SK-N-SH (cell line): ENCODE results near the gene SND1. TPM values are rescaled to one million over a fixed set of nuclear protein-coding genes. Genes with fewer than 3 reads are reported as not detected.

ENCODE experiments used
- CTCF ChIA-PET: fragments of 300-600, 350-600 bp; formaldehyde crosslinking; extraction: SDS; loops from one replicate; lab custom pipeline; 2021; lab: Yijun Ruan, JAX
- POLR2A ChIA-PET: fragments of 350-600 bp; sonication (Branson Sonifier 250); formaldehyde crosslinking; extraction: SDS; loops from one replicate; lab custom pipeline; 2020; ENCODE audit warnings: antibody characterized with exemption, inconsistent platforms; lab: Yijun Ruan, JAX
- DNase-seq: peaks from one replicate; pipeline ENCODE4 v3.0.0; 2012
- H2AFZ ChIP-seq: fragments of 200-600 bp; sonication (generic); 2 replicates; pipeline ENCODE4 v1.8.1; 2016; ENCODE audit warnings: antibody characterized with exemption, mild to moderate bottlenecking, low read depth
- H3F3A ChIP-seq: fragments of 200-600 bp; sonication (generic); replicated peaks from 2 replicates; pipeline ENCODE3; 2016; ENCODE audit warnings: antibody characterized with exemption, mild to moderate bottlenecking; ENCODE audit not compliant: insufficient read depth
- H3K27ac ChIP-seq, 2 experiments: fragments of 200-500 bp in 1 of 2; fragments of 200-600 bp in 1 of 2; sonication (Bioruptor generic) in 1 of 2; sonication (generic), shearing (Covaris generic) in 1 of 2; 2 replicates each; pipeline versions ENCODE4 v1.5.1 to v1.6.1; 2014 to 2016; ENCODE audit warnings: low read depth in 2 of 2, inconsistent platforms in 1 of 2, low read length in 1 of 2, mild to moderate bottlenecking in 1 of 2, mixed read lengths in 1 of 2
- H3K27me3 ChIP-seq: fragments of 200-600 bp; sonication (generic), shearing (Covaris generic); 2 replicates; pipeline ENCODE4 v1.6.1; 2016; ENCODE audit warnings: mixed run types; ENCODE audit not compliant: insufficient read depth
- H3K36me3 ChIP-seq, 2 experiments: fragments of 200-500 bp in 1 of 2; fragments of 200-600 bp in 1 of 2; sonication (Bioruptor generic) in 1 of 2; sonication (generic) in 1 of 2; replicated peaks in 1 of 2; 2 replicates each; pipeline versions ENCODE3 to v1.5.1; 2014 to 2016; ENCODE audit warnings: low read length in 1 of 2, mild to moderate bottlenecking in 1 of 2; ENCODE audit not compliant: insufficient read depth in 2 of 2, control insufficient read depth in 1 of 2
- H3K4me1 ChIP-seq, 2 experiments: fragments of 200-500 bp in 1 of 2; fragments of 200-600 bp in 1 of 2; sonication (Bioruptor generic) in 1 of 2; sonication (generic), shearing (Covaris generic) in 1 of 2; 2 replicates each; pipeline versions ENCODE4 v1.5.1 to v1.6.1; 2014 to 2016; ENCODE audit warnings: low read depth in 1 of 2, low read length in 1 of 2, mixed run types in 1 of 2; ENCODE audit not compliant: insufficient read depth in 2 of 2, control insufficient read depth in 1 of 2
- H3K4me2 ChIP-seq: fragments of 200-600 bp; sonication (generic), shearing (Covaris generic); 2 replicates; pipeline ENCODE4 v1.6.1; 2017; ENCODE audit warnings: mixed run types
- H3K4me3 ChIP-seq, 2 experiments: fragments of 200-500 bp in 1 of 2; fragments of 200-600 bp in 1 of 2; sonication (Bioruptor generic) in 1 of 2; sonication (generic), shearing (Covaris generic) in 1 of 2; 2 replicates each; pipeline versions ENCODE4 v1.5.1 to v1.8.1; 2014 to 2016; ENCODE audit warnings: low read depth in 2 of 2, inconsistent platforms in 1 of 2, low read length in 1 of 2, mild to moderate bottlenecking in 1 of 2, mixed read lengths in 1 of 2, moderate library complexity in 1 of 2
- H3K79me2 ChIP-seq: fragments of 200-600 bp; sonication (generic); 2 replicates; pipeline ENCODE4 v1.8.1; 2017; ENCODE audit warnings: mild to moderate bottlenecking; ENCODE audit not compliant: insufficient read depth
- H3K9ac ChIP-seq: fragments of 200-600 bp; sonication (generic); 2 replicates; pipeline ENCODE4 v1.6.1; 2017; ENCODE audit warnings: mixed run types
- H3K9me2 ChIP-seq: fragments of 200-600 bp; sonication (generic); 2 replicates; pipeline ENCODE4 v1.6.1; 2017; ENCODE audit warnings: mixed run types
- H3K9me3 ChIP-seq: fragments of 200-600 bp; sonication (generic); 2 replicates; pipeline ENCODE4 v1.6.1; 2017; ENCODE audit warnings: mixed run types, mild to moderate bottlenecking, moderate library complexity
- H4K20me1 ChIP-seq: fragments of 200-600 bp; sonication (generic); 2 replicates; pipeline ENCODE4 v1.6.1; 2017; ENCODE audit warnings: mild to moderate bottlenecking, mixed run types; ENCODE audit not compliant: insufficient read depth
- CHD2 ChIP-seq: fragments of 150-350 bp; IDR thresholded peaks from 2 replicates; pipeline ENCODE4 v1.6.1; 2018; ENCODE audit warnings: low read length; ENCODE audit not compliant: partially characterized antibody
- ELF1 ChIP-seq: IDR thresholded peaks from 2 replicates; pipeline ENCODE4 v1.4.0; 2012
- EP300 ChIP-seq, 2 experiments: IDR thresholded peaks; 2 replicates each; pipeline versions ENCODE4 v1.4.0 to v1.6.1; 2012; ENCODE audit warnings: borderline replicate concordance in 1 of 2, low read depth in 1 of 2, low read length in 1 of 2
- EZH2phosphoT487 ChIP-seq: fragments of 200-600 bp; sonication (generic); IDR thresholded peaks from 2 replicates; pipeline ENCODE4 v1.6.1; 2017; ENCODE audit warnings: low read depth, mixed run types, mild to moderate bottlenecking, antibody characterized with exemption, moderate library complexity, borderline replicate concordance
- FOSL2 ChIP-seq: IDR thresholded peaks from 2 replicates; pipeline ENCODE4 v1.4.0; 2012; ENCODE audit warnings: low read depth, mild to moderate bottlenecking, moderate library complexity, borderline replicate concordance
- FOXJ3 ChIP-seq: sonication (generic); formaldehyde crosslinking; IDR thresholded peaks from 2 replicates; pipeline ENCODE4 v1.5.1; 2020; ENCODE audit warnings: mild to moderate bottlenecking, missing genetic modification reagents
- FOXM1 ChIP-seq: IDR thresholded peaks from 2 replicates; pipeline ENCODE4 v1.4.0; 2012; ENCODE audit warnings: low read depth, mild to moderate bottlenecking
- GABPA ChIP-seq: IDR thresholded peaks from 2 replicates; pipeline ENCODE4 v1.4.0; 2012; ENCODE audit warnings: low read depth, mild to moderate bottlenecking
- GATA2 ChIP-seq: sonication (generic); formaldehyde crosslinking; IDR thresholded peaks from 2 replicates; pipeline ENCODE4 v1.5.0; 2020; ENCODE audit warnings: mild to moderate bottlenecking, missing genetic modification reagents
- JUND ChIP-seq: IDR thresholded peaks from 2 replicates; pipeline ENCODE4 v1.4.0; 2012
- MEF2A ChIP-seq: IDR thresholded peaks from 2 replicates; pipeline ENCODE4 v1.4.0; 2012; ENCODE audit warnings: low read depth, borderline replicate concordance
- MXI1 ChIP-seq: IDR thresholded peaks from 2 replicates; pipeline ENCODE4 v1.6.1; 2012; ENCODE audit warnings: mild to moderate bottlenecking, low read depth, low read length, improper control_type of control experiment
- NFIC ChIP-seq: IDR thresholded peaks from 2 replicates; pipeline ENCODE4 v1.4.0; 2012; ENCODE audit warnings: borderline replicate concordance
- NRF1 ChIP-seq: IDR thresholded peaks from 2 replicates; pipeline ENCODE4 v1.6.1; 2012; ENCODE audit warnings: low read depth, mild to moderate bottlenecking, low read length
- RCOR1 ChIP-seq: fragments of 150-350 bp; IDR thresholded peaks from 2 replicates; pipeline ENCODE4 v1.6.1; 2017; ENCODE audit warnings: antibody characterized with exemption, low read length
- RXRA ChIP-seq: IDR thresholded peaks from 2 replicates; pipeline ENCODE4 v1.4.0; 2012; ENCODE audit warnings: low read depth, mild to moderate bottlenecking, borderline replicate concordance
- SIN3A ChIP-seq: IDR thresholded peaks from 2 replicates; pipeline ENCODE4 v1.6.1; 2012; ENCODE audit warnings: low read depth, mild to moderate bottlenecking, low read length, moderate library complexity, borderline replicate concordance
- SMC3 ChIP-seq: IDR thresholded peaks from 2 replicates; pipeline ENCODE4 v1.6.1; 2012; ENCODE audit warnings: low read depth, low read length, improper control_type of control experiment
- TAF1 ChIP-seq: IDR thresholded peaks from 2 replicates; pipeline ENCODE4 v1.6.1; 2012; ENCODE audit warnings: low read depth, mild to moderate bottlenecking, low read length, moderate library complexity, borderline replicate concordance
- TCF12 ChIP-seq: IDR thresholded peaks from 2 replicates; pipeline ENCODE4 v1.4.0; 2012
- TEAD4 ChIP-seq: IDR thresholded peaks from 2 replicates; pipeline ENCODE4 v1.4.0; 2012; ENCODE audit warnings: mild to moderate bottlenecking, borderline replicate concordance; ENCODE audit not compliant: insufficient read depth
- YY1 ChIP-seq: IDR thresholded peaks from 2 replicates; pipeline ENCODE4 v1.4.0; 2012; ENCODE audit warnings: low read depth, mild to moderate bottlenecking
- WGBS: methylation state at CpG from one replicate; pipeline ENCODE4 v1.1.6; 2017; ENCODE audit warnings: low lambda C conversion rate; 5-methylcytosine and 5-hydroxymethylcytosine counted together
- polyA plus RNA-seq, 3 experiments: library from polyadenylated mRNA; depleted of rRNA; stranded (reverse); fragments of >200 nt; gene quantifications; 2 replicates each; pipeline ENCODE4 v1.2.3, GENCODE V29; 2012
- TF ChIP-seq, protein P1 (sequence below): IDR thresholded peaks from 2 replicates; pipeline ENCODE4 v1.4.0; 2012; ENCODE audit warnings: low read depth, borderline replicate concordance
- TF ChIP-seq, protein P2 (sequence below): fragments of 150-350 bp; IDR thresholded peaks from 2 replicates; pipeline ENCODE4 v1.6.1; 2016; ENCODE audit warnings: mild to moderate bottlenecking, low read depth, low read length

The SND1 gene
- polyA plus RNA-seq, 1 of the 3 experiments (the other 2 are of a cell fraction), result 165 TPM

DNA sequence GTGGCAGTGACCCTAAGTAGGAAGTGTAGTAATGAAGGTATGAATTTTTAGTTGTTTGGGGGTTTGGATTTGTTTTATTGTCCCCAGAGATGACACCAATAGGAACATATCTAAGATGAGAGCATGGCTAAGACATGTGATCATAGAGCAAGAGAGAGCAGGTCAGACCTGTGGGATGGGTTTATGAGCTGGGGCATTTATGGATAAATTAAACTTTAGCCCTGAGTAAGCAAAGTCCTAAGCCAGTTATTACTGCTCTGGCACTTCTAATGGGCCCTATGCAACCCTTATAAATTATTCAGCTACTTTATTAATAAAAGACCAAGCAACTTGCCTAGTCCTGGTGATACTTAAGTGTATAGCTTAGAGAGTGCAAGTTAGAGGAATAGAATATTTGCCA lies 294.1 kb downstream of the SND1 start (continued):
- TF ChIP-seq FOSL2 (no peak), NRF1 (no peak), FOXM1 (no peak), ELF1 (no peak), CHD2 (no peak), RCOR1 (no peak)

DNA sequence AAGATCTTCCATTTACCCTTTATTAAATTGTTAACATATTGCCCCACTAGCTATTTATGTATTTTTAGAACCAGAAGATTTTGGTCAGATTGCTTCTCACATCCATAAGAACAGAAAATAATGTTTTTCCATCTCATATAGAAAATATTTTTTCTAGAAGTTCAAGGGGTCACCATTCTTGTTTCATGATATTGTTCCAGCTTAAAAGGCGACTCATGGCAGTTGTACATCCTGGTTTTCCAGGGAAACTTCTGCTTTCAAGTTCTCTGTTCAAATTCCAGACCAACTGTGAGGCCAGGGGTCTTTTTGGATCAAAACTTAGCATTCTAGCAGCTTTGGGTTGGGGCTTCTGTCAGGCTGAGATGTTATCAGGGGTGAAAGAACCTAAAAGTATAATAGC lies 294.9 kb downstream of the SND1 start:
- no peak for DNase-seq
- no peaks in the 10 kb centered on the region for H3K9me3 ChIP-seq
- TF ChIP-seq FOSL2 (peak; percentile 41; the same call in 1 of the 2 replicates), RXRA (peak; percentile 46; the same call in 1 of the 2 replicates), JUND (0 out of 2 replicates have a peak, but pooled peaks have one; percentile 26), NRF1 (no peak), CHD2 (no peak), EZH2phosphoT487 (no peak), SIN3A (no peak), GABPA (no peak), TEAD4 (no peak), MXI1 (no peak), YY1 (no peak), FOXJ3 (CRISPR knock-in tag) (no peak)
- TF ChIP-seq, protein P1, sequence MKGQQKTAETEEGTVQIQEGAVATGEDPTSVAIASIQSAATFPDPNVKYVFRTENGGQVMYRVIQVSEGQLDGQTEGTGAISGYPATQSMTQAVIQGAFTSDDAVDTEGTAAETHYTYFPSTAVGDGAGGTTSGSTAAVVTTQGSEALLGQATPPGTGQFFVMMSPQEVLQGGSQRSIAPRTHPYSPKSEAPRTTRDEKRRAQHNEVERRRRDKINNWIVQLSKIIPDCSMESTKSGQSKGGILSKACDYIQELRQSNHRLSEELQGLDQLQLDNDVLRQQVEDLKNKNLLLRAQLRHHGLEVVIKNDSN, result no peak
- H3K9me2 ChIP-seq, result no peaks in the 10 kb centered on the region
- H3K4me3 ChIP-seq, result 0 out of 4 replicates have a peak overlapping the region, but pooled peaks of 1 of the 2 experiments have one; percentile 16
- H3K27me3 ChIP-seq, result no peaks in the 10 kb centered on the region
- H3K36me3 ChIP-seq, result peaks cover 21 to 22% of the 10 kb centered on the region in 2 experiments
- peak overlapping the region; percentile 30; the same call in 1 of the 2 replicates for H3K9ac ChIP-seq
- H3K27ac ChIP-seq, result peak overlapping the region in 1 of 2 experiments; percentile 77; a peak in 2 of 4 replicates
- H3K4me2 ChIP-seq, result peak overlapping the region; percentile 32
- 100% methylated on average over 1 of the region's 1 CpG for WGBS
- ChIA-PET POLR2A (interaction anchor here (0.7 kb wide), 1 partner anchor 53 kb away, joined by 4 read pairs; no protein-coding TSS in a partner anchor), CTCF (interaction anchor here (1.0 to 1.3 kb wide), 2 partner anchors 68 to 238 kb away, joined by 3 read pairs; no protein-coding TSS in a partner anchor)
- H3F3A ChIP-seq, result peaks cover 23% of the 10 kb centered on the region
- peaks cover 40% of the 10 kb centered on the region; the same call in 1 of the 2 replicates for H3K79me2 ChIP-seq
- peaks cover 21 to 26% of the 10 kb centered on the region in 2 experiments for H3K4me1 ChIP-seq
- H4K20me1 ChIP-seq, result peaks cover 7% of the 10 kb centered on the region; the same call in 1 of the 2 replicates
- H2AFZ ChIP-seq, result no peak overlapping the region

DNA sequence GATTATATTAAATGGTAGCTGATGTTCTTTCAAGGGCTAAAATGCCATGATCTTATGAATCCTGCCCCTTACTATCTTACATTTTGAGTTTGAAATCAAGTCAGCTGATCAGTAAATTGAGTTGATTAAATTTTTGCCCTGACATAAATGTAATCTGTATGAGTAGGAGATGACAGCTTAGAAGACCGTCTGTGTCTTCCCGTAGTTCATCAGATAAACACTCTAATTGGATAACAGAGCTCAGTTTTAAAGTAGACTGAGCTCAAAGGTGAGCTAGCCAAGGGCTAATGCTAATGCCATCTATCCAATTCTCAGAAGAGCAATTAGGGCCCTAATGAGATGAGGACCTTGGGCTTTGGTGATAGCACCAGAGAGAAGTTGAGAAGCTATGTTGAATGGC lies 296.3 kb downstream of the SND1 start:
- H3K4me3 ChIP-seq, result no peak overlapping the region
- ChIA-PET CTCF (interaction anchor here (0.5 to 2.7 kb wide), 6 partner anchors 8 to 261 kb away, joined by 3 to 13 read pairs (median 4); no protein-coding TSS in a partner anchor), POLR2A (no interaction called here)
- H3K9me2 ChIP-seq, result no peaks in the 10 kb centered on the region
- no peak overlapping the region for H3K9ac ChIP-seq
- TF ChIP-seq TEAD4 (no peak), MEF2A (no peak), JUND (no peak), GATA2 (peak; percentile 74), SMC3 (no peak), EP300 (IDR thresholded peaks at IDR 0.05; ENCODE audit: borderline replicate concordance in 1 of 2, low read depth in 1 of 2, low read length in 1 of 2) (peak in 1 of 2 experiments; percentile 34; a peak in 1 of 4 replicates), RCOR1 (no peak), ELF1 (no peak), YY1 (no peak), TAF1 (no peak), NFIC (no peak), FOXJ3 (CRISPR knock-in tag) (peak; percentile 28; the same call in 1 of the 2 replicates), TCF12 (no peak), SIN3A (no peak)
- TF ChIP-seq, protein P2, sequence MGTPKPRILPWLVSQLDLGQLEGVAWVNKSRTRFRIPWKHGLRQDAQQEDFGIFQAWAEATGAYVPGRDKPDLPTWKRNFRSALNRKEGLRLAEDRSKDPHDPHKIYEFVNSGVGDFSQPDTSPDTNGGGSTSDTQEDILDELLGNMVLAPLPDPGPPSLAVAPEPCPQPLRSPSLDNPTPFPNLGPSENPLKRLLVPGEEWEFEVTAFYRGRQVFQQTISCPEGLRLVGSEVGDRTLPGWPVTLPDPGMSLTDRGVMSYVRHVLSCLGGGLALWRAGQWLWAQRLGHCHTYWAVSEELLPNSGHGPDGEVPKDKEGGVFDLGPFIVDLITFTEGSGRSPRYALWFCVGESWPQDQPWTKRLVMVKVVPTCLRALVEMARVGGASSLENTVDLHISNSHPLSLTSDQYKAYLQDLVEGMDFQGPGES, result no peak
- TF ChIP-seq, protein P1, result no peak
- H3K79me2 ChIP-seq, result peaks cover 38% of the 10 kb centered on the region; the same call in 1 of the 2 replicates
- peaks cover 9 to 14% of the 10 kb centered on the region in 2 experiments for H3K36me3 ChIP-seq
- WGBS, result 72% methylated on average over 2 of the region's 2 CpGs
- H3K4me2 ChIP-seq, result no peak overlapping the region
- H3F3A ChIP-seq, result peaks cover 23% of the 10 kb centered on the region
- no peak for DNase-seq
- H3K27me3 ChIP-seq, result no peaks in the 10 kb centered on the region
- no peak overlapping the region for H2AFZ ChIP-seq
- peaks cover 7% of the 10 kb centered on the region; the same call in 1 of the 2 replicates for H4K20me1 ChIP-seq
- no peak overlapping the region for H3K27ac ChIP-seq
- no peaks in the 10 kb centered on the region for H3K9me3 ChIP-seq
- H3K4me1 ChIP-seq, result peaks cover 21 to 27% of the 10 kb centered on the region in 2 experiments
